H1 (cell line): ENCODE results near the gene MRFAP1L1. TPM values are rescaled to one million over a fixed set of nuclear protein-coding genes. Genes with fewer than 3 reads are reported as not detected.

Source experiments
- CTCF ChIA-PET: fragments of 300-600 bp; sonication (Branson Sonifier 250); formaldehyde crosslinking; loops from one replicate; lab custom pipeline; 2021; ENCODE audit not compliant: partially characterized antibody; lab: Charles Lee
- POLR2A ChIA-PET: fragments of 300-600 bp; sonication (Branson Sonifier 250); formaldehyde crosslinking; loops from one replicate; lab custom pipeline; 2021; ENCODE audit warnings: inconsistent platforms; ENCODE audit not compliant: partially characterized antibody; lab: Charles Lee
- DNase-seq, 2 experiments: peaks; one replicate each; pipeline versions ENCODE4 v3.0.0 to v3.0.0-alpha.2; 2010 to 2022; ENCODE audit warnings: low spot score in 2 of 2, low read depth in 1 of 2, mixed read lengths in 1 of 2
- FAIRE-seq: peaks from 2 replicates; lab custom pipeline; 2011; peaks lifted over from hg19 to GRCh38; lab: Jason Lieb, UNC
- H2AFZ ChIP-seq: 2 replicates; pipeline ENCODE4 v1.8.1; 2012; ENCODE audit warnings: low read length, inconsistent platforms
- H2AK5ac ChIP-seq: 2 replicates; pipeline ENCODE4 v1.6.1; 2013; ENCODE audit warnings: low read depth, low read length
- H2BK120ac ChIP-seq: replicated peaks from 2 replicates; pipeline ENCODE3; 2013; ENCODE audit warnings: low read depth, low read length, inconsistent platforms
- H2BK12ac ChIP-seq: 2 replicates; pipeline ENCODE4 v1.6.1; 2013; ENCODE audit warnings: low read depth, low read length
- H2BK15ac ChIP-seq: 2 replicates; pipeline ENCODE4 v1.6.1; 2013; ENCODE audit warnings: low read length
- H2BK20ac ChIP-seq: 2 replicates; pipeline ENCODE4 v1.6.1; 2013; ENCODE audit warnings: low read length
- H2BK5ac ChIP-seq: 2 replicates; pipeline ENCODE4 v1.6.1; 2013; ENCODE audit warnings: low read depth, low read length
- H3K14ac ChIP-seq: 2 replicates; pipeline ENCODE4 v1.6.1; 2013; ENCODE audit warnings: inconsistent platforms; ENCODE audit not compliant: insufficient read length
- H3K18ac ChIP-seq: 2 replicates; pipeline ENCODE4 v1.6.1; 2013; ENCODE audit warnings: low read length; ENCODE audit errors: extremely low read depth
- H3K23ac ChIP-seq: 2 replicates; pipeline ENCODE4 v1.6.1; 2013; ENCODE audit warnings: inconsistent platforms; ENCODE audit not compliant: insufficient read length
- H3K23me2 ChIP-seq: 2 replicates; pipeline ENCODE4 v1.6.1; 2013; ENCODE audit warnings: low read depth, low read length
- H3K27ac ChIP-seq: 2 replicates; pipeline ENCODE4 v1.6.1; 2011; ENCODE audit warnings: low read depth, low read length, inconsistent platforms
- H3K27me3 ChIP-seq, 4 experiments: replicated peaks in 1 of 4; 1 replicate in 1 of 4; 2 replicates in 3 of 4; pipeline versions ENCODE4 v1.6.1 to v1.8.1; 2011 to 2013; ENCODE audit warnings: low read length in 3 of 4, mild to moderate bottlenecking in 3 of 4, inconsistent platforms in 2 of 4, mixed read lengths in 2 of 4, moderate library complexity in 1 of 4; ENCODE audit not compliant: control insufficient read depth in 3 of 4, insufficient read depth in 3 of 4; ENCODE audit errors: extremely low read depth in 1 of 4
- H3K36me3 ChIP-seq, 4 experiments: 2 replicates each; pipeline versions ENCODE4 v1.6.1 to v1.8.1; 2011 to 2013; ENCODE audit warnings: mild to moderate bottlenecking in 4 of 4, low read length in 3 of 4, moderate library complexity in 2 of 4, control low read depth in 1 of 4, inconsistent platforms in 1 of 4; ENCODE audit not compliant: insufficient read depth in 4 of 4, control insufficient read depth in 2 of 4
- H3K4ac ChIP-seq: replicated peaks from 2 replicates; pipeline ENCODE3; 2013; ENCODE audit warnings: low read length, low read depth, mixed read lengths, inconsistent platforms; ENCODE audit not compliant: insufficient read length
- H3K4me1 ChIP-seq, 4 experiments: replicated peaks in 1 of 4; 1 replicate in 1 of 4; 2 replicates in 3 of 4; pipeline versions ENCODE4 v1.6.1 to v1.8.1; 2011 to 2013; ENCODE audit warnings: low read length in 3 of 4, inconsistent platforms in 2 of 4, mixed read lengths in 1 of 4; ENCODE audit not compliant: insufficient read depth in 4 of 4, control insufficient read depth in 3 of 4
- H3K4me2 ChIP-seq, 2 experiments: 2 replicates each; pipeline versions ENCODE4 v1.6.1 to v1.8.1; 2011 to 2013; ENCODE audit warnings: low read depth in 2 of 2, low read length in 2 of 2, control low read depth in 1 of 2, inconsistent platforms in 1 of 2, mild to moderate bottlenecking in 1 of 2; ENCODE audit not compliant: insufficient read depth in 1 of 2
- H3K4me3 ChIP-seq, 4 experiments: fragments of 200-600, 300-600 bp in 1 of 4; sonication (generic), shearing (Covaris generic), sonication (Bioruptor Twin) in 1 of 4; 2 replicates each; pipeline versions ENCODE4 v1.5.1 to v1.8.1; 2011 to 2016; ENCODE audit warnings: low read length in 4 of 4, low read depth in 3 of 4, control low read depth in 2 of 4, inconsistent platforms in 2 of 4, mild to moderate bottlenecking in 2 of 4, mixed read lengths in 1 of 4, moderate library complexity in 1 of 4; ENCODE audit not compliant: insufficient read depth in 2 of 4; ENCODE audit errors: extremely low read depth in 1 of 4
- H3K56ac ChIP-seq: replicated peaks from 2 replicates; pipeline ENCODE3; 2013; ENCODE audit warnings: low read depth, mild to moderate bottlenecking, mixed read lengths, low read length, inconsistent platforms; ENCODE audit not compliant: insufficient read length
- H3K79me1 ChIP-seq: 2 replicates; pipeline ENCODE4 v1.6.1; 2013; ENCODE audit warnings: low read depth, low read length, control low read depth
- H3K79me2 ChIP-seq, 2 experiments: 2 replicates each; pipeline versions ENCODE4 v1.6.1 to v1.8.1; 2012 to 2013; ENCODE audit warnings: low read length in 2 of 2, mild to moderate bottlenecking in 2 of 2, inconsistent platforms in 1 of 2; ENCODE audit not compliant: insufficient read depth in 2 of 2, control insufficient read depth in 1 of 2
- H3K9ac ChIP-seq, 4 experiments: replicated peaks in 1 of 4; 1 replicate in 1 of 4; 2 replicates in 3 of 4; pipeline versions ENCODE4 v1.6.1 to v1.8.1; 2011 to 2013; ENCODE audit warnings: low read depth in 3 of 4, low read length in 3 of 4, control low read depth in 2 of 4, mild to moderate bottlenecking in 2 of 4, moderate library complexity in 2 of 4, inconsistent platforms in 1 of 4; ENCODE audit errors: extremely low read depth in 1 of 4
- H3K9me3 ChIP-seq, 2 experiments: 2 replicates each; pipeline versions ENCODE4 v1.6.1 to v1.8.1; 2012 to 2013; ENCODE audit warnings: mild to moderate bottlenecking in 2 of 2, moderate library complexity in 2 of 2, control low read depth in 1 of 2, inconsistent platforms in 1 of 2, low read depth in 1 of 2, low read length in 1 of 2, mixed read lengths in 1 of 2; ENCODE audit not compliant: insufficient read depth in 2 of 2
- H4K20me1 ChIP-seq, 2 experiments: replicated peaks in 1 of 2; 2 replicates each; pipeline versions ENCODE3 to v1.8.1; 2011 to 2013; ENCODE audit warnings: inconsistent platforms in 2 of 2, low read length in 2 of 2, mild to moderate bottlenecking in 1 of 2; ENCODE audit not compliant: insufficient read depth in 2 of 2, control insufficient read depth in 1 of 2
- H4K5ac ChIP-seq: 2 replicates; pipeline ENCODE4 v1.6.1; 2013; ENCODE audit warnings: low read length, low read depth, mixed read lengths, inconsistent platforms; ENCODE audit not compliant: insufficient read length
- H4K8ac ChIP-seq: 2 replicates; pipeline ENCODE4 v1.8.0; 2013; ENCODE audit warnings: mild to moderate bottlenecking, moderate library complexity, low read length, inconsistent platforms; ENCODE audit not compliant: insufficient read depth; ENCODE audit errors: extremely low read depth
- H4K91ac ChIP-seq: replicated peaks from 2 replicates; pipeline ENCODE3; 2013; ENCODE audit warnings: low read length, mixed read lengths, inconsistent platforms; ENCODE audit not compliant: insufficient read length
- BCL11A ChIP-seq, 2 experiments: IDR thresholded peaks; one replicate each; pipeline ENCODE4 v1.6.1; 2011; ENCODE audit warnings: low read depth in 2 of 2, low read length in 2 of 2, mild to moderate bottlenecking in 2 of 2
- POU5F1 ChIP-seq: IDR thresholded peaks from 2 replicates; pipeline ENCODE4 v1.6.1; 2011; ENCODE audit warnings: low read depth, mild to moderate bottlenecking, low read length, moderate library complexity
- SP4 ChIP-seq: IDR thresholded peaks from 2 replicates; pipeline ENCODE4 v1.6.1; 2012; ENCODE audit warnings: low read length, inconsistent platforms
- TBP ChIP-seq: IDR thresholded peaks from 2 replicates; pipeline ENCODE4 v1.6.1; 2011; ENCODE audit warnings: low read depth, low read length, improper control_type of control experiment
- WGBS, 2 experiments: shearing (Covaris generic) in 1 of 2; methylation state at CpG; one replicate each; pipeline versions ENCODE4 v1.1.6 to v1.1.7; 2013 to 2015; ENCODE audit warnings: low lambda C conversion rate in 2 of 2, mixed read lengths in 2 of 2, inconsistent platforms in 1 of 2, low coverage in 1 of 2, missing lambda C conversion rate in 1 of 2; ENCODE audit not compliant: insufficient replicate concordance in 2 of 2, insufficient coverage in 1 of 2, insufficient read length in 1 of 2; ENCODE audit errors: extremely low coverage in 1 of 2, missing lambda C conversion rate in 1 of 2; 5-methylcytosine and 5-hydroxymethylcytosine counted together
- polyA plus RNA-seq, 7 experiments: library from polyadenylated mRNA; depleted of rRNA in 3 of 7; stranded (reverse) in 5 of 7; unstranded in 2 of 7; fragments of >200 nt in 5 of 7; fragments of 200-250 nt in 2 of 7; gene quantifications; 1 replicate in 5 of 7; 2 replicates in 1 of 7; 4 replicates in 1 of 7; pipeline versions ENCODE4 v1.2.1 to v1.2.3, GENCODE V29; 2011 to 2013; ENCODE audit warnings: missing spikeins in 2 of 7, mixed read lengths in 2 of 7
- total RNA-seq: library from RNA; stranded (reverse); fragmentation: NEBNext Ultra II Directional; extraction: Animal tissue kit (Norgen Biotek cat#: 25700); gene quantifications from 2 replicates; pipeline ENCODE4 v1.2.1, GENCODE V29; 2021

Gene MRFAP1L1
- total and polyA plus RNA-seq, 2 of the 8 experiments (the other 6 are each of a cell fraction or from before 2014, with no cell fraction given): 26.8 to 54.3 TPM

DNA sequence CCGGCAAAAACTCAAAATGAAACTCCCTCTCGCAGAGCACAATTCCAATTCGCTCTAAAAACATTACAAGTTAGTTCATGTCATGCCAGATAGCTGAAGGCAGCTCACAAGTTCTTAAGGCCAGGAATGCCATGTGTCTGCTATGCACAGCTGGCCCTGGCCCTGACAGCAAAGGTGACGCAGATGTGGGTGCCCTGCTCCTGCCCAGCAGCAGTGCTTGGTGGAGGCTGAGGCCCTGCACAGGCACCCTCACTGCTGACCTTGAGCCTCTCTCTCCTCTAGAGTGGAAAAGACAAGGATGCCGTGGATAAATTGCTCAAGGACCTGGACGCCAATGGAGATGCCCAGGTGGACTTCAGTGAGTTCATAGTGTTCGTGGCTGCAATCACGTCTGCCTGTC lies 13.1 kb downstream of the MRFAP1L1 start:
- WGBS, 2 experiments: 85% methylated on average over 8 of the region's 8 CpGs; no CpG with 5 or more reads in 1 of the 2 experiments
- TF ChIP-seq TBP (no peak), BCL11A (IDR thresholded peaks at IDR 0.05; ENCODE audit: low read depth in 2 of 2, low read length in 2 of 2) (no peak), POU5F1 (no peak), SP4 (no peak)
- ChIA-PET POLR2A (interaction anchor here (1.1 to 1.8 kb wide), 3 partner anchors 12 to 20 kb away, joined by 3 read pairs; no protein-coding TSS in a partner anchor), CTCF (interaction anchor here (0.7 to 2.0 kb wide), 7 partner anchors 8 to 177 kb away, joined by 3 to 11 read pairs (median 4); no protein-coding TSS in a partner anchor)
- no peak for FAIRE-seq
- Histone ChIP-seq H3K27me3 (no peaks in the 10 kb centered on the region), H4K5ac (no peak overlapping the region), H3K23ac (no peak overlapping the region), H3K79me2 (peaks cover 0 to 4% of the 10 kb centered on the region in 2 experiments; a peak in 1 of 4 replicates), H3K9me3 (no peaks in the 10 kb centered on the region), H3K23me2 (no peaks in the 10 kb centered on the region), H3K4me2 (no peak overlapping the region), H3K4me3 (no peak overlapping the region), H3K79me1 (no peaks in the 10 kb centered on the region), H2BK12ac (no peak overlapping the region), H2BK20ac (no peak overlapping the region), H2AFZ (no peak overlapping the region), H3K18ac (no peak overlapping the region), H3K9ac (no peak overlapping the region), H3K27ac (no peak overlapping the region), H2AK5ac (no peak overlapping the region), H3K4ac (no peak overlapping the region), H3K4me1 (no peaks in the 10 kb centered on the region; a peak in 1 of 7 replicates), H2BK5ac (no peak overlapping the region), H3K36me3 (0 out of 8 replicates have a peak, but pooled peaks cover 0 to 3% (median 0%) of the 10 kb centered on the region in 4 experiments), H4K91ac (no peak overlapping the region), H3K56ac (no peak overlapping the region), H4K8ac (no peak overlapping the region), H2BK15ac (no peak overlapping the region), H2BK120ac (no peak overlapping the region), H4K20me1 (peaks cover 0 to 2% of the 10 kb centered on the region in 2 experiments), H3K14ac (peak overlapping the region; percentile 54)
- no peak for DNase-seq
